Measurements from ENCODE around the gene SLC26A4.

Gene SLC26A4

GRCh38 chr7:107746006-107746405, 85.4 kb downstream of the SLC26A4 start:
- DNase-seq (ENCODE audit: low read depth): no peak
- H3K4me3 ChIP-seq (ENCODE audit: low read depth, low read length): no peak overlapping the region
- no peak for TF ChIP-seq CTCF (IDR thresholded peaks at IDR 0.05; ENCODE audit: insufficient read depth, low read depth, low read length, missing control alignments)

GRCh38 chr7:107751113-107751512, 90.5 kb downstream of the SLC26A4 start:
- no peak overlapping the region for H3K4me3 ChIP-seq (ENCODE audit: low read depth, low read length)
- no peak for TF ChIP-seq CTCF (IDR thresholded peaks at IDR 0.05; ENCODE audit: insufficient read depth, low read depth, low read length, missing control alignments)
- DNase-seq (ENCODE audit: low read depth): no peak

- no peak overlapping the region for H3K4me3 ChIP-seq (ENCODE audit: low read depth, low read length)
- TF ChIP-seq CTCF (IDR thresholded peaks at IDR 0.05; ENCODE audit: insufficient read depth, low read depth, low read length, missing control alignments): no peak
- no peak for DNase-seq (ENCODE audit: low read depth)
Measured at GRCh38 chr7:107754642-107755041, 94.0 kb downstream of the SLC26A4 start.

GRCh38 chr7:107758667-107759066, 98.0 kb downstream of the SLC26A4 start:
- no peak for TF ChIP-seq CTCF (IDR thresholded peaks at IDR 0.05; ENCODE audit: insufficient read depth, low read depth, low read length, missing control alignments)
- no peak for DNase-seq (ENCODE audit: low read depth)

GRCh38 chr7:107767391-107767790, 106.8 kb downstream of the SLC26A4 start:
- H3K4me3 ChIP-seq (ENCODE audit: low read depth, low read length): no peak overlapping the region
- TF ChIP-seq CTCF (IDR thresholded peaks at IDR 0.05; ENCODE audit: insufficient read depth, low read depth, low read length, missing control alignments): no peak
- no peak for DNase-seq (ENCODE audit: low read depth)

More at GRCh38 chr7:107758667-107759066, 98.0 kb downstream of the SLC26A4 start:
- no peak overlapping the region for H3K4me3 ChIP-seq (ENCODE audit: low read depth, low read length)

Data from GM12865 (cell line).